Astrocyte of the hippocampus (primary cell): ENCODE measurements around the gene ZDHHC19.
"Not testable (repeated sequence)": the region's sequence is repeated elsewhere in the genome, so short reads cannot be mapped to it uniquely, and the experiment has no call there.

Experiments used
- DNase-seq: peaks from one replicate; pipeline ENCODE4 v3.0.0; 2011; ENCODE audit warnings: low read depth, low spot score

Gene ZDHHC19

GRCh38 chr3:196203846-196204245 lies 7.4 kb downstream of the ZDHHC19 start:
- DNase-seq = no peak

- peak; percentile 41 for DNase-seq
Observed at GRCh38 chr3:196202516-196202970, 8.7 kb downstream of the ZDHHC19 start.

GRCh38 chr3:196198771-196199753 lies 12.1 kb downstream of the ZDHHC19 start:
- no peak for DNase-seq

GRCh38 chr3:196198081-196198675 lies 13.0 kb downstream of the ZDHHC19 start:
- no peak for DNase-seq

- DNase-seq = no peak
Observed at GRCh38 chr3:196197524-196197923, 13.7 kb downstream of the ZDHHC19 start.

- no peak for DNase-seq
Observed at GRCh38 chr3:196195664-196196265, 15.4 kb downstream of the ZDHHC19 start.

- DNase-seq = no peak
Observed at GRCh38 chr3:196194542-196194915, 16.7 kb downstream of the ZDHHC19 start.

- DNase-seq = peak; percentile 28
Observed at GRCh38 chr3:196193736-196194541, 17.3 kb downstream of the ZDHHC19 start.

- DNase-seq = no peak
Observed at GRCh38 chr3:196193133-196193735, 18.0 kb downstream of the ZDHHC19 start.

- DNase-seq = no peak
Observed at GRCh38 chr3:196192524-196193051, 18.6 kb downstream of the ZDHHC19 start.

- no peak for DNase-seq
Observed at GRCh38 chr3:196192036-196192523, 19.1 kb downstream of the ZDHHC19 start.

- no peak for DNase-seq
Observed at GRCh38 chr3:196189566-196190347, 21.4 kb downstream of the ZDHHC19 start.

- DNase-seq = no peak
Observed at GRCh38 chr3:196186651-196187573, 24.3 kb downstream of the ZDHHC19 start.

GRCh38 chr3:196184881-196185280 lies 26.3 kb downstream of the ZDHHC19 start:
- no peak for DNase-seq

GRCh38 chr3:196184169-196184432 lies 27.1 kb downstream of the ZDHHC19 start:
- not testable (repeated sequence) for DNase-seq

GRCh38 chr3:196181127-196181546 lies 30.1 kb downstream of the ZDHHC19 start:
- DNase-seq = no peak

GRCh38 chr3:196180346-196180745 lies 30.9 kb downstream of the ZDHHC19 start:
- no peak for DNase-seq

GRCh38 chr3:196179380-196180308 lies 31.6 kb downstream of the ZDHHC19 start:
- DNase-seq = peak; percentile 88
